Kidney glomerular epithelial cell (primary cell): Measurements from ENCODE around the gene RPIA.
"Not testable (repeated sequence)": the region's sequence is repeated elsewhere in the genome, so short reads cannot be mapped to it uniquely, and the experiment has no call there.

ENCODE experiments used
- DNase-seq: peaks from one replicate; lab custom pipeline; 2025; lab: John Stamatoyannopoulos, UW

The RPIA gene

DNA sequence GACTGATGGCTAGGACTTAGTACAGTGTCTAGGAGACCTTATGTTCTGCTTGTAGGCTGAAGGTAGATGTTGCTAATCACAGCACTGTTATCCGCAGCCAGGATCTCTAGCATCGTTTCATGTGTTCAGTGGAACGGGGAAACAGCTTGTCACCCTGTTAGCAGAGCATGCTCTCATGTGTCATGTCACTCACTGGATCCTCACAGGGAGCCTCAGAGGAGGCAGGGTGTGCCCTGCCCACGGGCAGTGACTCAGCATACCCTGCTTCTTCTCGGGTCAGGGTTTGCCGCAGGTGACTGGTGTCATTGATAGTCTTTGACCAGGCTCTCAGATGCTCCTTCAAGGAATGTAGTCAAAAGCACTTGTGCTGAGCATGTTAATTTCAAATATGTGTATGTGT lies 44.4 kb downstream of the RPIA start:
- DNase-seq = no peak

DNA sequence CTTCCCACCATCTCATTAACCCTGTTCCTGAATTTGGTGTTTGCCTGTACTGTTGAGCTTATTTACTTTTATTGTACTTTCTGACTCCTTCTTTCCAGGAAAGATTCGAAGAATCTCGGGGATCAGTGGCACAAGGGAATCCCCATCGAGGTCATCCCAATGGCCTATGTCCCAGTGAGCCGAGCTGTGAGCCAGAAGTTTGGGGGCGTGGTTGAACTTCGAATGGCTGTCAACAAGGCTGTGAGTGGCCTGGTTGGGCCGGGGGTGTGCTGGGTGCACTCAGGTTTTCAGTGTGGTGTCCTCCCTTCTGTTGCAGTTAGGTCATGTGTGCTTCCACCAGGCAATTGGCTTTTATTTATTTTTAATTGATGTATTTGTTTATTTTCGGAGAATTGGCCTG lies 45.0 kb downstream of the RPIA start:
- no peak for DNase-seq

DNA sequence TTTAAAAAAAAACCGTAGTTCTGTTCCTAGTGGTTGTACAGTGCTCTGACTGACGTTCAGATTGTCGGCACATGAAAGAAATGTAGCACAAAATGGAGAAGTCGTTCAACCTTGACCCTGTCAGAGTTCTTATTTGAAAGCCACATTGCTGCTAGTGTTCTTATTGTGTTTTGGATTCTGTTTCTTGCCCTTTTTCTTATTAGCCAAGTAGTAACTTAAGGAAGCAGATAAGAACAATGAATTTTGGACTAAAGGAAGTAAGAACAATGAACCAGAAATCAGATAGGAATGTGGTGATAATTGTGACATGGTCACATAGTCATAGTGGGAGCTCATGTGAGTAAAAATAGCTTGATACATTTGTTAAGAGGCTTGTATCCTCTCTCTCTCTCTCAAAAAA lies 45.9 kb downstream of the RPIA start:
- DNase-seq = peak; percentile 26

DNA sequence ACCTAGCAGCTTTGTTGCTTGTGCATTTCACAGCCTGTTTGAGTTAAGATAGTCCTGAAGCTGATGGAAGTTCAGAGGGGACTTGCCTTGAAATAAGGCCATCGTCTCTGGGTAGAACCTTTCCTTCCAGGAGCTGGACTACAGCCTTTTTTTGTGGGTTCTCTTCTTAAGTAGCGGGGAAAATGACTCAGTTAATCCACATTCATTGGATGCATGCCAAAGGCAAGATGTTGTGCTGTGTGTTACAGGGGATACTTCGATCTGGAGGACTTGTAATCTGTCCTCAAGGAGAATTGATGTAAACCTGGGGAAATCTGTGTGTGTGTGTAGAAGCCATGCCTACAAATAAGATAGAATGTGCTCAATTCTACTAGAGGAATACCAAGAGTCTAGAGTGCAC lies 46.8 kb downstream of the RPIA start:
- DNase-seq = no peak

DNA sequence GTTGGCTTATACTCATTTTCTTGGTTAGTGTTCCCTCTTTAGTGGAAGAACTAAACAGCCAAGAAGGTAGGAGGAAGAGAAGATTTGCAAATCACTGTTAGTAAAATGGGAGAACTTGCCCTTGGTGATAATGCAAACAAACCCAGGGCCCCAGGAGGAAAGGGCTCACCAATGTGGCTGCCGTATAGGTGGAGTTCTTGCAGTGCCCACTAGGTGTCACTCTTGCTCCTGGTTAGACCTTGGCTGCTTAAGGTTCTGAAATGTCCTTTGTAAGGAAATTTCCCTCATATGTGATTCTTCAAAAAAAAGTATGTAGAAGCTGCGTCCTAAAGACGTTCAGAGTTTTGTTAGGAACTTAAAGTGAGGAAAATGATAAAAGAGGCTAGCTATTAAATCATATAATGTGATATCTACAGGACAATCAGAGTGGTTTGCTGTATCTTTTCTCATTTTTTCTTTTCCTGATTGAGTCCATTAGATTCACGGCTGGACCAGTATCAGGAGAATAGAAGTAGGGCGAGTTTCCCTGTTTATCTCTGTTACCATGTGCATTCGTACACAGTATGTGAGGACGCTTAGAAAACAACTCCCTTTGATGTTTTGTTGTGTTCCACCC lies 48.6 kb downstream of the RPIA start:
- peak; percentile 56 for DNase-seq

GRCh38 chr2:88746929-88747490 lies 55.5 kb downstream of the RPIA start:
- DNase-seq = no peak

GRCh38 chr2:88747990-88748389 lies 56.5 kb downstream of the RPIA start:
- DNase-seq = no peak

- no peak for DNase-seq
Observed at GRCh38 chr2:88751768-88752167, 60.3 kb downstream of the RPIA start.

- DNase-seq = no peak
Observed at GRCh38 chr2:88753833-88754584, 62.5 kb downstream of the RPIA start.

- DNase-seq = no peak
Observed at GRCh38 chr2:88754585-88755320, 63.3 kb downstream of the RPIA start.

DNA sequence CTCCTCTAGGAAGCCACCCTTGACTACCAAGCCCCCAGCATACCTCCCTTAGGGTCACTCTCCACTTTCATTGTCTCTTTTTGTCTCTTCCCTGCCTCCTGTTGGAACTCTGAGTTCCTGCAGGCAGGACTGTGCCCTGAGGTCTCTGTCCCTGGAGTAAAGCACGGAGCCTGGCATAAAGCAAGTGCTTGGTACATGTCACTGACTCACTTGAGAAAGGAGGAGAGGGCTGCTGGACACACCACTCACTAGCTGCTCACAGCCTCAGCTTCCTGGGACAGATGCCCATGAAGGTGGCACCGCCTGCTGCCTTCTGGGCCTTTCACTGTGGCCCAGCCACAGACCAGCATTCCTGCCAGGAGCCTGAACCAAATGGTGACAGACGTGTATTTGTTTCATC lies 64.4 kb downstream of the RPIA start:
- no peak for DNase-seq

GRCh38 chr2:88757025-88757424 lies 65.6 kb downstream of the RPIA start:
- DNase-seq = no peak

- DNase-seq = not testable (repeated sequence)
Observed at GRCh38 chr2:88758702-88759101, 67.2 kb downstream of the RPIA start.

DNA sequence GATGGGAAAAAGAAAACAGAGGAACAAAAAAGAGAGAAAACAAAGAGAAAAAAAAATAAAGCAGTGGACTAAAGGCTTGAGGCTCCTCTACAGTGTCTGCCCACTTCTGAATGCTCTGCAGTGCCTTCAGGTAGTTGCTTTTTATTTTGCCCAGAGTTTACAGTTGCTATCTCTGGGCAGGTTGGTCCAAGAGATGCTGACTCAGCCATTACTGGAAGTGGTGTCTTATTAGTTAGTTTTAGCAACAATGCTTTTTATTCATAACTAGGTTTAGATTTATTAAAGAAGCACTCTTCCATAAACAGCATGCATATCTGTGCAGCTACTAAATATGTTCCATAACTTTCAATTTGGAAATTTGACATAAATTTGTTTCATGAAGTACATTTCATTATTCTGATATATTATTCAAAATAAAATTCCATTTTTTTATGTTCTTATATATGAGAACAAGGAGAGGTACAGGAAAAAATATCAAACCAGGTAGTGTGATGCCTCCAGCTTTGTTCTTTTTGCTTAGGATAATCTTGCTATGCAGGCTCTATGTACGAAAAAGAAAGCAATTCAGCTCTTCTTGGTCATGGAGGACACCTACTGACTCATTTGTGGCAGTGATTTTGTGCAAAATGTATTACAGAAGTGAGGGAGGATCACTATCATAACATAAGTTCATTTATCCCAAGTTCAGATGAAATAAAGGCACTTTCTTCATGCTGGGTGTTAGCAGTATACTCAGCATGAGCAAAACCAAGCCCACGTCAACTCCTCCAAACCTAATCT lies 69.5 kb downstream of the RPIA start:
- DNase-seq = no peak

DNA sequence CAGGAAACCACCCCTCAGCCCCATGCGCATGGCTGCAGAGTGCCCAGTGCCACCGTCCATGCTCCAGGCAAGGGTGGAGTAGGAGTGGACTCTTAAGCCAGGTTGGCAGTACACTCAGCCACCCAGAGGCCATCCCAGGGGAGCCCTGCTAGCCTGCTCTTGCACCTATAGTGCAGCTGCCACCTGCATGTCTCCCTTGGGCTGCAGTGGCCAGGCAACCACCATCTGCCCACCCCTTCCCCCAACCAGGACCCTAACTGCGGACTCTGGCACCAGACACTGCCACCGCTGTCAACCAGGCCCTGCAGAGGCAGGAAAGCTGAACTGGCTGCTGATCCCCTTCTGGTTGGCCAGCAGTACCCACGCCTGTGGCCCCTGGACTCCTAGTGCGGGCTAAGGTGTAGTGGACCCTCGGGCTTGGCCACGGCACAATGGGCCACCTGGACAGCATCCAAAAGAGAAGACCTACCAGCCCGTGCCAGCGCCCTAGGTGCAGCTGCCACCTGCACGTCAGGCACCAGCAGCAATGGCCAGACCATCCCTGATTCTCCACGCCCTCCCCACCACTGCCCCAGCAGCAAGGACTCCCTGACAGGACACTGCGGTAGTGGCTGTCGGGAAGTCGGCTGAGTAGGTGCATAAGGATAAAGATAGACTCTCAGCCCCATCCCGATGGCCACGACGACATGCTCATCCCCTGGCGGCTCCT lies 72.8 kb downstream of the RPIA start:
- no peak for DNase-seq

GRCh38 chr2:88764850-88765153 lies 73.3 kb downstream of the RPIA start:
- DNase-seq = no peak

GRCh38 chr2:88765154-88765888 lies 73.8 kb downstream of the RPIA start:
- peak; percentile 48 for DNase-seq

DNA sequence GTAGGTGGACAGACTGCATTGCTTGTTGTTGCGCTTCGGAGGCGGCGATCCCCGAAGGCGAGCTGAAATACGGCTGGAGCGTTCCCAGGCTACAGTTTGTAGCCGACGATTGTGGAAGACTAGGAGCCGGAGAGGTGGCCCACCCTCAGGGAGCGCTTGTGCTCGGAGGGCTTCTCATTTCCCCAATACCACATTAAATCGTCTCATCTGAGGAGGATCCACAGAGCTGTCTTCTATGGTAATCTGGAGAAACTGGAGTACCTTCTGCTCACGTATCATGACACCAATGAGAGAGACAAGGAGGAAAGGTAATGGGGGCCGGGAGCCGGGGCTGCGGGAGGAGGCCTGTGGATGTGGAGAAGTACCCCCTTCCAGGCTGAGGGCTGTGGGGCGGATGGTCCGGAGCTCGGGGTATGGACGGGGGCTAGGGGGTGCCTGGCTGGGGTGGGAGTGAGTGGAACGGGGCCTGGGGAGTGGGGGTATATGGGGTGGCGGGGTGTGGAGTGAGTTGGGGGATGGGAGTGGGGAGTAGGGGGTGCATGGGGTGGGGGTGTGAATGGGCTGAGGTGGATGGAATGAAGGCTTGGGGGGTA lies 74.5 kb downstream of the RPIA start:
- peak; percentile 40 for DNase-seq

DNA sequence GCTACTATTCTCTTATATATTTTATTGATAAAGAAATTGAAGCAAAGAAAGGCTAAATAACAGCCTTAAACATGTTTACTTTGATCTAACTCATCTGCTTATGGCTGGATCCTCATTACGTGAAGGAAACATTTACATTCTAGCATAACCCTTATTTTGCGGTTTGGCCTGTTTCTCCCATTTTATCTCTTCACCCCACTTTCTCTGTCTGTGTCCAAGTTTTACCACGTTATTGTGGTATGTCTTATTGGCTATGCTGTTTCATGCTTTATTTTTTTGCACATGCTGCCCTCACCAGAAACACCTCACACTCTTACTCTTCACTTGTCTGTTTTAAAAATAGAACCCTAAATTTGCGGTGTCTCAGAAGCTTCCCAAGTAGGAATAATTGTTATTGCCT lies 78.5 kb downstream of the RPIA start:
- DNase-seq = no peak

DNA sequence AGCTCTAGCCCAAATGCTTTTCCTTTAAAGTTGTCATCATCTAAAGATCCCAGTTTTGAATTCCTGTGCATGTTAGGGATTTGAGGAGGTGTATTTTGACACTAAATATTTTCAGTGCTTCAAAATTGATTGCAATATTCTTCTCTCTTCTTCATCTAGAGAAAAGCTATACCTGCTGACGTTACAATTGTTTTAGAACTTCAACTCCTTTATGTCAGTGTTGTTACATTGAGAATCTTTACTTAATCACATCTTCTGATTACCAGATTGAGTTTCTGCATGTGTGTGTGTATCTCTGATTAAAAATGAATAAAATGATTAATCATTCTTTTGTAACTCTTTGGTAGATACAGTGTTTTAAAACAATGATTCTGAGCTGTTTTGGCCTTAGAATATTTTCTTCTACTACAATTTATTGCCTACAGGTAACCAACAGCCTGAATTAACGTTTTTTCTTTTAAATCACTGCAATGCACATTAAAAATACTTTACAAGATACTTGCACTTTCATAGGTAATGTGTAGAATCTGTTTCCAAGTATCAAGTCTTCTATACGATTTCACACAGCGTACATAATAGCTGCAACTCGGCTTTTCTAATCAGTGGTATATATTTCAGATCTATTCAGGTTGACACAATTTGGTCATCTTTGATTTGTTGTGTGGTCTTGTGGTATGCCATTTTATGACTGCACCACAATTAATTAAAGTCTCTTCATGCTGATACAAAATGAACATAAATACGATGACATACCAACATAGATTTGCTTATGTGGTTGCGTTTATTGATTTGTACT lies 82.0 kb downstream of the RPIA start:
- DNase-seq = not testable (repeated sequence)
